OCI-LY3 (cell line): Measurements from ENCODE around the gene PCDH18.
A peak's percentile ranks its signal among the peaks of the same experiment; 100 is the strongest.
"Not testable (repeated sequence)": the region's sequence is repeated elsewhere in the genome, so short reads cannot be mapped to it uniquely, and the experiment has no call there.

ENCODE experiments used
- H2AFZ ChIP-seq: fragments of 200-600, 300-600 bp; shearing (Covaris generic); 2 replicates; pipeline ENCODE4 v1.6.0; 2014; ENCODE audit warnings: antibody characterized with exemption, low read depth, low read length
- H3K27ac ChIP-seq: fragments of 200-600, 300-600 bp; sonication (generic); 2 replicates; pipeline ENCODE4 v1.5.1; 2014; ENCODE audit warnings: mild to moderate bottlenecking, low read length, moderate library complexity, mixed read lengths
- H3K27me3 ChIP-seq: fragments of 200-600, 300-600 bp; sonication (generic); 2 replicates; pipeline ENCODE4 v1.6.1; 2014; ENCODE audit warnings: low read depth, low read length, mixed read lengths
- H3K36me3 ChIP-seq: fragments of 200-600, 300-600 bp; sonication (generic); replicated peaks from 2 replicates; pipeline ENCODE3; 2014; ENCODE audit warnings: low read depth, low read length, mixed read lengths
- H3K4me1 ChIP-seq: fragments of 300-600, 200-600 bp; sonication (generic); 2 replicates; pipeline ENCODE4 v1.6.1; 2014; ENCODE audit warnings: low read length, mixed read lengths
- H3K4me2 ChIP-seq: fragments of 200-600, 300-600 bp; sonication (generic); 2 replicates; pipeline ENCODE4 v1.6.1; 2014; ENCODE audit warnings: low read length, mixed read lengths
- H3K4me3 ChIP-seq: fragments of 300-600, 200-600 bp; sonication (generic); 2 replicates; pipeline ENCODE4 v1.5.1; 2014; ENCODE audit warnings: antibody characterized with exemption, mild to moderate bottlenecking, low read length, moderate library complexity
- H3K79me2 ChIP-seq: fragments of 300-600, 200-600 bp; shearing (Covaris generic); 2 replicates; pipeline ENCODE4 v1.6.1; 2014; ENCODE audit warnings: mild to moderate bottlenecking, low read length, mixed read lengths
- H3K9ac ChIP-seq: fragments of 300-600, 200-600 bp; shearing (Covaris generic); 2 replicates; pipeline ENCODE4 v1.6.0; 2014; ENCODE audit warnings: mild to moderate bottlenecking, low read length, moderate library complexity
- H3K9me3 ChIP-seq: fragments of 200-600, 300-600 bp; shearing (Covaris generic); 2 replicates; pipeline ENCODE4 v1.6.1; 2014; ENCODE audit warnings: low read length, mixed read lengths; ENCODE audit not compliant: insufficient read depth
- H4K20me1 ChIP-seq: fragments of 200-600, 300-600 bp; sonication (generic); 2 replicates; pipeline ENCODE4 v1.6.1; 2016; ENCODE audit warnings: low read length, mixed read lengths; ENCODE audit not compliant: insufficient read depth
- CTCF ChIP-seq: fragments of 200-600, 300-600 bp; sonication (generic); IDR thresholded peaks from 2 replicates; pipeline ENCODE4 v1.5.1; 2014; ENCODE audit warnings: antibody characterized with exemption, low read length, low read depth
- EZH2phosphoT487 ChIP-seq: fragments of 200-600 bp; shearing (Covaris generic); IDR thresholded peaks from 2 replicates; pipeline ENCODE4 v1.6.1; 2018; ENCODE audit warnings: antibody characterized with exemption, mixed run types, low read depth

Gene PCDH18

GRCh38 chr4:137510557-137511265, 21.6 kb downstream of the PCDH18 start:
- H2AFZ ChIP-seq, result peak overlapping the region; percentile 74
- no peaks in the 10 kb centered on the region for H3K79me2 ChIP-seq
- peak overlapping the region; percentile 64 for H3K4me2 ChIP-seq
- H4K20me1 ChIP-seq, result no peaks in the 10 kb centered on the region
- H3K4me1 ChIP-seq, result peaks cover 23% of the 10 kb centered on the region
- no peaks in the 10 kb centered on the region for H3K36me3 ChIP-seq
- no peak overlapping the region for H3K9ac ChIP-seq
- peak overlapping the region; percentile 12 for H3K4me3 ChIP-seq
- TF ChIP-seq EZH2phosphoT487 (no peak), CTCF (no peak)
- no peak overlapping the region for H3K27ac ChIP-seq
- H3K27me3 ChIP-seq, result no peaks in the 10 kb centered on the region
- no peaks in the 10 kb centered on the region for H3K9me3 ChIP-seq

DNA sequence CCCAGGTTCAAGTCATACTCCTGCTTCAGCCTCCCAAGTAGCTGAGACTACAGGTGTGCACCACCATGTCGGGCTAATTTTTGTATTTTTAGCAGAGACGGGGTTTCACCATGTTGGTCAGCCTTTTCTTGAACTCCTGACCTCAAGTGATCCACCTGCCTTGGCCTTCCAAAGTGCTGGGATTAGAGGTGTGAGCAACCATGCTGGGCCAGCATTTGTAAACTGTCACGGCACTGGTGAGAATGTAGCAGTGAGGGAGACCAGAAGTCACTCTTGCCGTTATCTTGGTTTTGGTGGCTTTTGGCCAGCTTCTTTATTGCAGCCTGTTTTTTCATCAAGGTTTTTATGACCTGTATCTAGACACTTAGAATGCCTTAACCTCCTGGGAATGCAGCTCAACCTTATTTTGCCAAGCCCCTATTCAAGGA, 22.4 kb downstream of the PCDH18 start:
- Histone ChIP-seq H3K9me3 (peaks cover 3% of the 10 kb centered on the region; the same call in 1 of the 2 replicates), H3K4me3 (no peak overlapping the region), H3K27me3 (no peaks in the 10 kb centered on the region), H3K9ac (no peak overlapping the region), H4K20me1 (no peaks in the 10 kb centered on the region), H3K36me3 (no peaks in the 10 kb centered on the region), H3K4me2 (no peak overlapping the region), H2AFZ (no peak overlapping the region), H3K27ac (no peak overlapping the region), H3K79me2 (no peaks in the 10 kb centered on the region), H3K4me1 (peaks cover 21% of the 10 kb centered on the region)
- TF ChIP-seq CTCF (no peak), EZH2phosphoT487 (no peak)

GRCh38 chr4:137502339-137503129, 29.8 kb downstream of the PCDH18 start:
- no peaks in the 10 kb centered on the region for H3K27me3 ChIP-seq
- peaks cover 3% of the 10 kb centered on the region; the same call in 1 of the 2 replicates for H3K9me3 ChIP-seq
- H3K4me3 ChIP-seq, result no peak overlapping the region
- TF ChIP-seq CTCF, result no peak
- no peak for TF ChIP-seq EZH2phosphoT487
- no peaks in the 10 kb centered on the region for H3K4me1 ChIP-seq
- H2AFZ ChIP-seq, result no peak overlapping the region
- H4K20me1 ChIP-seq, result no peaks in the 10 kb centered on the region
- H3K36me3 ChIP-seq, result no peaks in the 10 kb centered on the region
- no peak overlapping the region for H3K4me2 ChIP-seq
- H3K79me2 ChIP-seq, result no peaks in the 10 kb centered on the region
- H3K9ac ChIP-seq, result no peak overlapping the region
- H3K27ac ChIP-seq, result no peak overlapping the region

- not testable (repeated sequence) for H3K4me2 ChIP-seq, H3K36me3 ChIP-seq, H2AFZ ChIP-seq, H3K4me1 ChIP-seq, H3K27ac ChIP-seq, H3K9me3 ChIP-seq, H3K79me2 ChIP-seq, H3K9ac ChIP-seq, H3K4me3 ChIP-seq, H4K20me1 ChIP-seq, H3K27me3 ChIP-seq
Observed at GRCh38 chr4:137496267-137496666, 36.0 kb downstream of the PCDH18 start.
